GM21825 (cell line): ENCODE results near the gene UFSP2.
"Not testable (repeated sequence)": the region's sequence is repeated elsewhere in the genome, so short reads cannot be mapped to it uniquely, and the experiment has no call there.

Experiments used
- ATAC-seq: cut with Tn5 transposase; IDR thresholded peaks from one replicate; pipeline ENCODE4 v1.9.1; 2021; ENCODE audit warnings: mild to moderate bottlenecking, moderate library complexity; ENCODE audit not compliant: unreplicated experiment

Gene UFSP2

GRCh38 chr4:185384930-185385331, 40.8 kb downstream of the UFSP2 start:
- no peak for ATAC-seq

- no peak for ATAC-seq
Measured at GRCh38 chr4:185384061-185384460, 41.7 kb downstream of the UFSP2 start.

GRCh38 chr4:185383451-185383850, 42.3 kb downstream of the UFSP2 start:
- ATAC-seq = no peak

GRCh38 chr4:185382754-185383153, 43.0 kb downstream of the UFSP2 start:
- no peak for ATAC-seq

- no peak for ATAC-seq
Measured at GRCh38 chr4:185381288-185382196, 44.2 kb downstream of the UFSP2 start.

- no peak for ATAC-seq
Measured at GRCh38 chr4:185380320-185380719, 45.4 kb downstream of the UFSP2 start.

- no peak for ATAC-seq
Measured at GRCh38 chr4:185379326-185380295, 46.2 kb downstream of the UFSP2 start.

- no peak for ATAC-seq
Measured at GRCh38 chr4:185378264-185378663, 47.5 kb downstream of the UFSP2 start.

GRCh38 chr4:185374573-185374972, 51.2 kb downstream of the UFSP2 start:
- no peak for ATAC-seq

- ATAC-seq = no peak
Measured at GRCh38 chr4:185374027-185374426, 51.7 kb downstream of the UFSP2 start.

- no peak for ATAC-seq
Measured at GRCh38 chr4:185371702-185372101, 54.1 kb downstream of the UFSP2 start.

- no peak for ATAC-seq
Measured at GRCh38 chr4:185370268-185370949, 55.4 kb downstream of the UFSP2 start.

GRCh38 chr4:185369731-185370130, 56.0 kb downstream of the UFSP2 start:
- no peak for ATAC-seq

GRCh38 chr4:185364886-185365285, 60.9 kb downstream of the UFSP2 start:
- ATAC-seq = no peak

GRCh38 chr4:185363251-185363650, 62.5 kb downstream of the UFSP2 start:
- ATAC-seq = no peak

GRCh38 chr4:185362570-185362969, 63.2 kb downstream of the UFSP2 start:
- ATAC-seq = not testable (repeated sequence)

- ATAC-seq = no peak
Measured at GRCh38 chr4:185361872-185362271, 63.9 kb downstream of the UFSP2 start.

- ATAC-seq = no peak
Measured at GRCh38 chr4:185359767-185360446, 65.9 kb downstream of the UFSP2 start.

GRCh38 chr4:185358959-185359358, 66.8 kb downstream of the UFSP2 start:
- no peak for ATAC-seq

- no peak for ATAC-seq
Measured at GRCh38 chr4:185358514-185358913, 67.2 kb downstream of the UFSP2 start.
